ENCODE results near the gene APOL1.
A peak's percentile ranks its signal among the peaks of the same experiment; 100 is the strongest.

DNA sequence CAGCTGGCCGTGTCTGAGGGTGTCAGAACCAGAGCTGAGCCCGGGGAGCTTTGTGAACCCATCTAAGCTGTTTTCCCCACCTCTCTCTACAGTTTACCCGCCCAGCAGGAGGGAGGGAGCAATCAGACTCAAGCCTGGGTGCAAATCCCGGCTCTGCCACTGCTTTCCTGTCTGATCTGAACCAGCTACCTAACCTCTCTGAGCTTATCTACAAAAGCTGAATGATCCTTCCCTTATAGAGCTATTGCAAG, 13.9 kb upstream of the APOL1 start:
- TF ChIP-seq EHMT2 (IDR thresholded peaks at IDR 0.05; ENCODE audit: low read depth) (no peak), RCOR1 (IDR thresholded peaks at IDR 0.05; ENCODE audit: low read depth, low read length) (no peak), POLR2A (IDR thresholded peaks at IDR 0.05; ENCODE audit: low read length) (no peak), EP300 (IDR thresholded peaks at IDR 0.05) (no peak)
- TF ChIP-seq, protein P1, sequence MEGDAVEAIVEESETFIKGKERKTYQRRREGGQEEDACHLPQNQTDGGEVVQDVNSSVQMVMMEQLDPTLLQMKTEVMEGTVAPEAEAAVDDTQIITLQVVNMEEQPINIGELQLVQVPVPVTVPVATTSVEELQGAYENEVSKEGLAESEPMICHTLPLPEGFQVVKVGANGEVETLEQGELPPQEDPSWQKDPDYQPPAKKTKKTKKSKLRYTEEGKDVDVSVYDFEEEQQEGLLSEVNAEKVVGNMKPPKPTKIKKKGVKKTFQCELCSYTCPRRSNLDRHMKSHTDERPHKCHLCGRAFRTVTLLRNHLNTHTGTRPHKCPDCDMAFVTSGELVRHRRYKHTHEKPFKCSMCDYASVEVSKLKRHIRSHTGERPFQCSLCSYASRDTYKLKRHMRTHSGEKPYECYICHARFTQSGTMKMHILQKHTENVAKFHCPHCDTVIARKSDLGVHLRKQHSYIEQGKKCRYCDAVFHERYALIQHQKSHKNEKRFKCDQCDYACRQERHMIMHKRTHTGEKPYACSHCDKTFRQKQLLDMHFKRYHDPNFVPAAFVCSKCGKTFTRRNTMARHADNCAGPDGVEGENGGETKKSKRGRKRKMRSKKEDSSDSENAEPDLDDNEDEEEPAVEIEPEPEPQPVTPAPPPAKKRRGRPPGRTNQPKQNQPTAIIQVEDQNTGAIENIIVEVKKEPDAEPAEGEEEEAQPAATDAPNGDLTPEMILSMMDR (IDR thresholded peaks at IDR 0.05), result no peak
- TF ChIP-seq, protein P2, sequence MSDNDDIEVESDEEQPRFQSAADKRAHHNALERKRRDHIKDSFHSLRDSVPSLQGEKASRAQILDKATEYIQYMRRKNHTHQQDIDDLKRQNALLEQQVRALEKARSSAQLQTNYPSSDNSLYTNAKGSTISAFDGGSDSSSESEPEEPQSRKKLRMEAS (IDR thresholded peaks at IDR 0.05), result 0 out of 2 replicates have a peak, but pooled peaks have one; percentile 11
- TF ChIP-seq, protein P3, sequence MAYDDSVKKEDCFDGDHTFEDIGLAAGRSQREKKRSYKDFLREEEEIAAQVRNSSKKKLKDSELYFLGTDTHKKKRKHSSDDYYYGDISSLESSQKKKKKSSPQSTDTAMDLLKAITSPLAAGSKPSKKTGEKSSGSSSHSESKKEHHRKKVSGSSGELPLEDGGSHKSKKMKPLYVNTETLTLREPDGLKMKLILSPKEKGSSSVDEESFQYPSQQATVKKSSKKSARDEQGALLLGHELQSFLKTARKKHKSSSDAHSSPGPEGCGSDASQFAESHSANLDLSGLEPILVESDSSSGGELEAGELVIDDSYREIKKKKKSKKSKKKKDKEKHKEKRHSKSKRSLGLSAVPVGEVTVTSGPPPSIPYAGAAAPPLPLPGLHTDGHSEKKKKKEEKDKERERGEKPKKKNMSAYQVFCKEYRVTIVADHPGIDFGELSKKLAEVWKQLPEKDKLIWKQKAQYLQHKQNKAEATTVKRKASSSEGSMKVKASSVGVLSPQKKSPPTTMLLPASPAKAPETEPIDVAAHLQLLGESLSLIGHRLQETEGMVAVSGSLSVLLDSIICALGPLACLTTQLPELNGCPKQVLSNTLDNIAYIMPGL (CRISPR knock-in tag; IDR thresholded peaks at IDR 0.05; ENCODE audit: borderline replicate concordance), result no peak
- TF ChIP-seq, protein P4, sequence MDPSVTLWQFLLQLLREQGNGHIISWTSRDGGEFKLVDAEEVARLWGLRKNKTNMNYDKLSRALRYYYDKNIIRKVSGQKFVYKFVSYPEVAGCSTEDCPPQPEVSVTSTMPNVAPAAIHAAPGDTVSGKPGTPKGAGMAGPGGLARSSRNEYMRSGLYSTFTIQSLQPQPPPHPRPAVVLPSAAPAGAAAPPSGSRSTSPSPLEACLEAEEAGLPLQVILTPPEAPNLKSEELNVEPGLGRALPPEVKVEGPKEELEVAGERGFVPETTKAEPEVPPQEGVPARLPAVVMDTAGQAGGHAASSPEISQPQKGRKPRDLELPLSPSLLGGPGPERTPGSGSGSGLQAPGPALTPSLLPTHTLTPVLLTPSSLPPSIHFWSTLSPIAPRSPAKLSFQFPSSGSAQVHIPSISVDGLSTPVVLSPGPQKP (IDR thresholded peaks at IDR 0.05; ENCODE audit: low read depth, low read length), result no peak
